Measurements from ENCODE around the gene TMEM183A. TPM values are rescaled to one million over a fixed set of nuclear protein-coding genes. Genes with fewer than 3 reads are reported as not detected.

The TMEM183A gene
- total and polyA plus RNA-seq, 11 donors = 9.5 to 45.7 (median 29.9) TPM

GRCh38 chr1:202968895-202969295, 38.3 kb upstream of the TMEM183A start:
- Histone ChIP-seq H3K36me3 (peaks cover 0 to 14% (median 6%) of the 10 kb centered on the region in 9 donors), H3K4me3 (peak overlapping the region in 1 of 12 donors; percentile 71), H3K9me3 (no peaks in the 10 kb centered on the region), H3K27me3 (no peaks in the 10 kb centered on the region), H3K4me1 (peaks cover 0 to 41% (median 29%) of the 10 kb centered on the region in 12 donors), H3K27ac (peak overlapping the region in 6 of 12 donors; percentile 26 to 99 (median 92))
- TF ChIP-seq POLR2A (IDR thresholded peaks at IDR 0.05) (no peak), CTCF (IDR thresholded peaks at IDR 0.05) (peak; percentile 27 to 76 (median 52))
- ATAC-seq = peak in 3 of 4 donors; percentile 32 to 58 (median 36)
- intact Hi-C loops (cut with DNase I) = loop anchor here in 3 of 10 donors (5.0 kb wide), 2 partner anchors 38 to 42 kb away; partner anchors contain the start of genes KLHL12 (in 2 of the 3) and TMEM183A (in 1 of the 3)
- 23 to 35% (median 30%) methylated on average over 5 of the region's 5 CpGs for WGBS, 4 donors
- DNase-seq = peak in 4 of 5 donors; percentile 37 to 66 (median 55)

- Histone ChIP-seq H3K4me3 (no peak overlapping the region), H3K4me1 (peaks cover 0 to 31% (median 10%) of the 10 kb centered on the region in 12 donors), H3K27me3 (peaks cover 0 to 5% (median 0%) of the 10 kb centered on the region in 9 donors), H3K9me3 (no peaks in the 10 kb centered on the region), H3K27ac (no peak overlapping the region), H3K36me3 (no peaks in the 10 kb centered on the region)
- ATAC-seq (no peak), DNase-seq (no peak)
- TF ChIP-seq POLR2A (IDR thresholded peaks at IDR 0.05) (no peak), CTCF (IDR thresholded peaks at IDR 0.05) (no peak)
- intact Hi-C loops (cut with DNase I) = no loop called here
- WGBS, 4 donors = 66 to 74% (median 71%) methylated on average over 4 of the region's 4 CpGs
Observed at GRCh38 chr1:202972046-202972445, 35.1 kb upstream of the TMEM183A start.

- no peaks in the 10 kb centered on the region for H3K36me3 ChIP-seq
- no peaks in the 10 kb centered on the region for H3K9me3 ChIP-seq
- H3K4me3 ChIP-seq = no peak overlapping the region
- WGBS, 4 donors = 76 to 92% (median 88%) methylated on average over 3 of the region's 3 CpGs
- ATAC-seq (no peak), DNase-seq (no peak)
- intact Hi-C loops (cut with DNase I) = no loop called here
- H3K27ac ChIP-seq = no peak overlapping the region
- no peak for TF ChIP-seq POLR2A (IDR thresholded peaks at IDR 0.05)
- TF ChIP-seq CTCF (IDR thresholded peaks at IDR 0.05) = no peak
- peaks cover 0 to 19% (median 0%) of the 10 kb centered on the region in 9 donors for H3K27me3 ChIP-seq
- peaks cover 0 to 9% (median 0%) of the 10 kb centered on the region in 12 donors for H3K4me1 ChIP-seq
Observed at GRCh38 chr1:202974856-202975255, 32.3 kb upstream of the TMEM183A start.

- H3K27me3 ChIP-seq = peaks cover 0 to 19% (median 0%) of the 10 kb centered on the region in 9 donors
- intact Hi-C loops (cut with DNase I) = no loop called here
- WGBS, 4 donors = 37 to 51% (median 49%) methylated on average over 3 of the region's 3 CpGs
Observed at GRCh38 chr1:202976633-202977032, 30.5 kb upstream of the TMEM183A start.

More at GRCh38 chr1:202976633-202977032, 30.5 kb upstream of the TMEM183A start:
- no peaks in the 10 kb centered on the region for H3K36me3 ChIP-seq
- TF ChIP-seq POLR2A (IDR thresholded peaks at IDR 0.05) (no peak), CTCF (IDR thresholded peaks at IDR 0.05) (no peak)
- ATAC-seq (no peak), DNase-seq (no peak)
- peaks cover 0 to 5% (median 0%) of the 10 kb centered on the region in 12 donors for H3K4me1 ChIP-seq
- H3K4me3 ChIP-seq = no peak overlapping the region
- no peak overlapping the region for H3K27ac ChIP-seq
- no peaks in the 10 kb centered on the region for H3K9me3 ChIP-seq
